Esophagus squamous epithelium (tissue), 5 donors: Measurements from ENCODE around the gene INSIG2. TPM values are rescaled to one million over a fixed set of nuclear protein-coding genes. Genes with fewer than 3 reads are reported as not detected.

Experiments
- DNase-seq: peaks from one replicate; lab custom pipeline; 2025; lab: John Stamatoyannopoulos, UW
- H3K27ac ChIP-seq, 4 donors: fragments of 200-600 bp; sonication (generic); one replicate each; pipeline ENCODE4 v1.5.1; 2016 to 2019; ENCODE audit warnings: mild to moderate bottlenecking in 1 of 4
- H3K27me3 ChIP-seq, 4 donors: fragments of 200-600 bp; sonication (generic); 1 replicate in 3 of 4; 2 replicates in 1 of 4; pipeline versions ENCODE4 v1.5.1 to v1.6.0; 2017 to 2021; ENCODE audit warnings: antibody characterized with exemption in 1 of 4
- H3K36me3 ChIP-seq, 3 donors: fragments of 200-600 bp; sonication (generic); one replicate each; pipeline ENCODE4 v1.5.1; 2016 to 2019
- H3K4me1 ChIP-seq, 3 donors: fragments of 200-600 bp; sonication (generic); one replicate each; pipeline ENCODE4 v1.5.1; 2017 to 2019
- H3K4me3 ChIP-seq, 4 donors: fragments of 200-600 bp; sonication (generic); 1 replicate in 3 of 4; 2 replicates in 1 of 4; pipeline ENCODE4 v1.5.1; 2016 to 2019; ENCODE audit warnings: mild to moderate bottlenecking in 2 of 4, moderate library complexity in 1 of 4
- H3K9me3 ChIP-seq, 3 donors: fragments of 200-600 bp; sonication (generic); one replicate each; pipeline ENCODE4 v1.5.1; 2016 to 2019
- POLR2A ChIP-seq, 4 donors: fragments of 450-650 bp; IDR thresholded peaks; one replicate each; pipeline ENCODE4 v1.6.1; 2017; ENCODE audit warnings: antibody characterized with exemption in 4 of 4, mild to moderate bottlenecking in 4 of 4, moderate library complexity in 3 of 4
- WGBS, 2 donors: methylation state at CpG; one replicate each; pipeline ENCODE4 v1.1.5; 2018; 5-methylcytosine and 5-hydroxymethylcytosine counted together
- intact Hi-C: fragments of 100-400 bp; cut with DNase I; formaldehyde crosslinking; loops from one replicate; pipeline ENCODE4 v1.15.0; 2022
- total RNA-seq, 4 donors: library from RNA; depleted of rRNA; stranded (reverse); fragments of >200 nt; gene quantifications; one replicate each; pipeline ENCODE4 v1.1.0, GENCODE V29; 2016
- TF ChIP-seq, protein P1 (sequence below), 6 experiments: fragments of 450-650 bp in 4 of 6; fragments of 200-600 bp in 2 of 6; sonication (generic) in 2 of 6; IDR thresholded peaks; one replicate each; pipeline ENCODE4 v1.5.1; 2016 to 2019; ENCODE audit warnings: antibody characterized with exemption in 6 of 6, mild to moderate bottlenecking in 4 of 6, moderate library complexity in 4 of 6
- donor health status: DM: yes; HTN: yes; CAD: no.

The INSIG2 gene
- total RNA-seq, 4 donors from 2014 or later: 2.5 to 10.1 (median 6.5) TPM

- intact Hi-C loops: loop anchor here (5.0 kb wide), 1 partner anchor 822 kb away; no protein-coding TSS in a partner anchor
- 50 to 100% methylated on average over 1 of the region's 1 CpG for WGBS, 2 donors
These were observed 43.0 kb upstream of the INSIG2 start for GRCh38 chr2:118045286-118045685.

DNA sequence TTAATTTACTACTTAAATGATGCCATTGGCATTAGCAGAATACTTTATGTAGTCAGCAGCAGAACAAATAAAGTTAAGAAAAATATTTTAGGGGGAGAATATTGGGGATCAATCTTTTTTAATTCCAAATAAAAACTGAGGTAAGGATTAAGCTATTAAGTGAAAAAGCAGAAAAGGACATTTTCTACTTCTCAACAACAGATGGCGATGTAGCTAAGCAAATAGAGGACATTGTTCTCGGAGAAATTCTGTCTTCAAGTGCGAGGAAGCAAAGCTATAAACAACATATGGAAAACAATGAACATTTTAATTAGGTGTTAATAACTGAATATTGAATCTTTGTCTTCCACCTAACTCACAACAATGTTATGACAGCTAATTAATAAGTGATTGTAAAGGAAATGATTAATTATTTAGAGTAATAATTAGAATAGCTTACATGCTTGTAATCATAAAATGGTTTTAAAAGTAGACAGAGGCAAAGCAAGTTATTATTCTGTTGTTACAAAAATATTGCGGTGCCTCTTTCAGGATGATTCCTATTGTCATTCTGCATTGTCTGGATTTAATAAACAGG, 41.5 kb upstream of the INSIG2 start:
- no peak for DNase-seq
- TF ChIP-seq, protein P1, sequence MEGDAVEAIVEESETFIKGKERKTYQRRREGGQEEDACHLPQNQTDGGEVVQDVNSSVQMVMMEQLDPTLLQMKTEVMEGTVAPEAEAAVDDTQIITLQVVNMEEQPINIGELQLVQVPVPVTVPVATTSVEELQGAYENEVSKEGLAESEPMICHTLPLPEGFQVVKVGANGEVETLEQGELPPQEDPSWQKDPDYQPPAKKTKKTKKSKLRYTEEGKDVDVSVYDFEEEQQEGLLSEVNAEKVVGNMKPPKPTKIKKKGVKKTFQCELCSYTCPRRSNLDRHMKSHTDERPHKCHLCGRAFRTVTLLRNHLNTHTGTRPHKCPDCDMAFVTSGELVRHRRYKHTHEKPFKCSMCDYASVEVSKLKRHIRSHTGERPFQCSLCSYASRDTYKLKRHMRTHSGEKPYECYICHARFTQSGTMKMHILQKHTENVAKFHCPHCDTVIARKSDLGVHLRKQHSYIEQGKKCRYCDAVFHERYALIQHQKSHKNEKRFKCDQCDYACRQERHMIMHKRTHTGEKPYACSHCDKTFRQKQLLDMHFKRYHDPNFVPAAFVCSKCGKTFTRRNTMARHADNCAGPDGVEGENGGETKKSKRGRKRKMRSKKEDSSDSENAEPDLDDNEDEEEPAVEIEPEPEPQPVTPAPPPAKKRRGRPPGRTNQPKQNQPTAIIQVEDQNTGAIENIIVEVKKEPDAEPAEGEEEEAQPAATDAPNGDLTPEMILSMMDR (IDR thresholded peaks at IDR 0.05): peak; percentile 27 to 58 (median 46)
- TF ChIP-seq POLR2A (IDR thresholded peaks at IDR 0.05): no peak

More at GRCh38 chr2:118045286-118045685, 43.0 kb upstream of the INSIG2 start:
- DNase-seq: no peak
- TF ChIP-seq, protein P1 (IDR thresholded peaks at IDR 0.05): no peak
- no peak for TF ChIP-seq POLR2A (IDR thresholded peaks at IDR 0.05)
- Histone ChIP-seq H3K27me3 (peaks cover 0 to 82% (median 0%) of the 10 kb centered on the region in 4 donors), H3K9me3 (no peaks in the 10 kb centered on the region), H3K27ac (no peak overlapping the region), H3K36me3 (no peaks in the 10 kb centered on the region), H3K4me1 (no peaks in the 10 kb centered on the region), H3K4me3 (no peak overlapping the region)

GRCh38 chr2:118047380-118047826, 40.9 kb upstream of the INSIG2 start:
- no peaks in the 10 kb centered on the region for H3K9me3 ChIP-seq
- no peak overlapping the region for H3K27ac ChIP-seq
- 38 to 50% methylated on average over 3 of the region's 3 CpGs for WGBS, 2 donors
- intact Hi-C loops: loop anchor here (5.0 kb wide), 1 partner anchor 820 kb away; no protein-coding TSS in a partner anchor
- no peak for DNase-seq
- no peaks in the 10 kb centered on the region for H3K36me3 ChIP-seq
- H3K4me3 ChIP-seq: no peak overlapping the region
- no peaks in the 10 kb centered on the region for H3K4me1 ChIP-seq
- H3K27me3 ChIP-seq: peaks cover 0 to 83% (median 0%) of the 10 kb centered on the region in 4 donors
- TF ChIP-seq, protein P1 (IDR thresholded peaks at IDR 0.05): no peak
- no peak for TF ChIP-seq POLR2A (IDR thresholded peaks at IDR 0.05)

More for the DNA sequence above, 41.5 kb upstream of the INSIG2 start:
- Histone ChIP-seq H3K9me3 (no peaks in the 10 kb centered on the region), H3K27me3 (peaks cover 0 to 81% (median 0%) of the 10 kb centered on the region in 4 donors), H3K36me3 (no peaks in the 10 kb centered on the region), H3K4me3 (no peak overlapping the region), H3K4me1 (no peaks in the 10 kb centered on the region), H3K27ac (no peak overlapping the region)
- 5% methylated on average over 4 of the region's 4 CpGs for WGBS, 2 donors
- intact Hi-C loops: loop anchor here (5.0 kb wide), 1 partner anchor 821 kb away; no protein-coding TSS in a partner anchor

- Histone ChIP-seq H3K4me3 (no peak overlapping the region), H3K27me3 (peaks cover 0 to 79% (median 0%) of the 10 kb centered on the region in 4 donors), H3K27ac (no peak overlapping the region), H3K36me3 (no peaks in the 10 kb centered on the region), H3K9me3 (no peaks in the 10 kb centered on the region), H3K4me1 (no peaks in the 10 kb centered on the region)
- no peak for TF ChIP-seq POLR2A (IDR thresholded peaks at IDR 0.05)
- TF ChIP-seq, protein P1 (IDR thresholded peaks at IDR 0.05): no peak
- no peak for DNase-seq
- WGBS, 2 donors: 73 to 74% methylated on average over 3 of the region's 3 CpGs
- intact Hi-C loops: loop anchor here (5.0 kb wide), 1 partner anchor 819 kb away; no protein-coding TSS in a partner anchor
These were observed 39.9 kb upstream of the INSIG2 start for GRCh38 chr2:118048401-118048800.

GRCh38 chr2:118049140-118049815, 39.0 kb upstream of the INSIG2 start:
- no peak overlapping the region for H3K4me3 ChIP-seq
- intact Hi-C loops: loop anchor here (5.0 kb wide), 1 partner anchor 818 kb away; no protein-coding TSS in a partner anchor
- TF ChIP-seq, protein P1 (IDR thresholded peaks at IDR 0.05): no peak
- no peak for TF ChIP-seq POLR2A (IDR thresholded peaks at IDR 0.05)
- no peaks in the 10 kb centered on the region for H3K9me3 ChIP-seq
- no peak for DNase-seq
- 38 to 61% methylated on average over 2 of the region's 3 CpGs for whole genome bisulfite sequencing, 2 donors
- no peaks in the 10 kb centered on the region for H3K4me1 ChIP-seq
- no peaks in the 10 kb centered on the region for H3K36me3 ChIP-seq
- no peak overlapping the region for H3K27ac ChIP-seq
- H3K27me3 ChIP-seq: peaks cover 0 to 78% (median 0%) of the 10 kb centered on the region in 4 donors
